Gastrocnemius medialis (tissue), 4 donors: ENCODE measurements around the gene TTC39A. TPM values are rescaled to one million over a fixed set of nuclear protein-coding genes. Genes with fewer than 3 reads are reported as not detected.

Experiments used
- ATAC-seq, 2 donors: fragments of 150-250 bp; one replicate each; pipeline ENCODE4 v1.9.1; 2016
- DNase-seq, 2 donors: peaks; one replicate each; pipeline ENCODE4 v3.0.0-alpha.2; 2019
- H3K27ac ChIP-seq, 4 donors: fragments of 200-600 bp; sonication (generic); 1 replicate in 1 of 4; 2 replicates in 3 of 4; pipeline ENCODE4 v1.5.1; 2016 to 2018; ENCODE audit warnings: mild to moderate bottlenecking in 2 of 4, moderate library complexity in 1 of 4
- H3K27me3 ChIP-seq, 3 donors: fragments of 200-600 bp; sonication (generic) in 2 of 3; 1 replicate in 1 of 3; 2 replicates in 2 of 3; pipeline versions ENCODE4 v1.5.1 to v1.6.0; 2016 to 2019; ENCODE audit warnings: mild to moderate bottlenecking in 1 of 3, moderate library complexity in 1 of 3
- H3K36me3 ChIP-seq, 2 donors: fragments of 200-600 bp; sonication (generic) in 1 of 2; one replicate each; pipeline ENCODE4 v1.5.1; 2017 to 2018
- H3K4me1 ChIP-seq, 2 donors: fragments of 200-600 bp; sonication (generic) in 1 of 2; one replicate each; pipeline ENCODE4 v1.5.1; 2016 to 2017; ENCODE audit warnings: mild to moderate bottlenecking in 2 of 2
- H3K4me3 ChIP-seq, 4 donors: fragments of 200-600 bp; sonication (generic) in 3 of 4; 1 replicate in 1 of 4; 2 replicates in 3 of 4; pipeline ENCODE4 v1.5.1; 2016 to 2019; ENCODE audit warnings: mild to moderate bottlenecking in 2 of 4
- H3K9me3 ChIP-seq, 3 donors: fragments of 200-600 bp; sonication (generic) in 2 of 3; 1 replicate in 1 of 3; 2 replicates in 2 of 3; pipeline ENCODE4 v1.5.1; 2016 to 2019
- CTCF ChIP-seq, 5 experiments: fragments of 450-650 bp in 3 of 5; fragments of 200-600 bp in 2 of 5; sonication (generic) in 2 of 5; IDR thresholded peaks in 4 of 5; conservative IDR thresholded peaks in 1 of 5; 1 replicate in 4 of 5; 2 replicates in 1 of 5; pipeline ENCODE4 v1.5.1; 2016 to 2019; ENCODE audit warnings: antibody characterized with exemption in 5 of 5, mild to moderate bottlenecking in 3 of 5, moderate library complexity in 3 of 5
- POLR2A ChIP-seq, 2 donors: fragments of 450-650 bp; IDR thresholded peaks; one replicate each; pipeline ENCODE4 v1.6.1; 2017; ENCODE audit warnings: antibody characterized with exemption in 2 of 2, mild to moderate bottlenecking in 2 of 2, moderate library complexity in 2 of 2
- in situ Hi-C, 4 donors: fragments of 200-750 bp; cut with MboI; loops; one replicate each; pipeline versions ENCODE4 v1.15.0 to v1.8.0; 2017; ENCODE audit warnings: low sequenced_read_pairs in 4 of 4
- intact Hi-C: fragments of 100-400 bp; cut with DNase I; formaldehyde crosslinking; loops from one replicate; pipeline ENCODE4 v1.15.1; 2023; ENCODE audit warnings: low total_unique reads
- total RNA-seq, 4 donors: library from RNA; depleted of rRNA; stranded (reverse); fragments of >200 nt; gene quantifications; one replicate each; pipeline versions ENCODE4 v1.1.0 to v1.2.3, GENCODE V29; 2016

The TTC39A gene
- total RNA-seq, 4 donors from 2014 or later, result 4.1 to 13.1 (median 8.2) TPM

- H3K9me3 ChIP-seq, result no peaks in the 10 kb centered on the region
- no peak overlapping the region for H3K4me3 ChIP-seq
- no peak for ATAC-seq
- in situ Hi-C loops, result no loop called here
- TF ChIP-seq CTCF (IDR thresholded peaks at IDR 0.05 in 4 of 5, conservative IDR thresholded peaks at IDR 0.05 in 1 of 5), result no peak
- TF ChIP-seq POLR2A (IDR thresholded peaks at IDR 0.05), result no peak
- peaks cover 50 to 53% of the 10 kb centered on the region in 2 donors for H3K4me1 ChIP-seq
- no peak for DNase-seq
- no peaks in the 10 kb centered on the region for H3K36me3 ChIP-seq
- H3K27ac ChIP-seq, result no peak overlapping the region
- intact Hi-C loops, result no loop called here
- H3K27me3 ChIP-seq, result no peaks in the 10 kb centered on the region
Measured at GRCh38 chr1:51249445-51249844, 80.9 kb downstream of the TTC39A start.

- in situ Hi-C loops (no loop called here), intact Hi-C loops (no loop called here)
- ATAC-seq (no peak), DNase-seq (no peak)
- H3K36me3 ChIP-seq, result no peaks in the 10 kb centered on the region
- TF ChIP-seq CTCF (IDR thresholded peaks at IDR 0.05 in 4 of 5, conservative IDR thresholded peaks at IDR 0.05 in 1 of 5) (no peak), POLR2A (IDR thresholded peaks at IDR 0.05) (no peak)
- no peaks in the 10 kb centered on the region for H3K9me3 ChIP-seq
- H3K4me3 ChIP-seq, result no peak overlapping the region
- no peaks in the 10 kb centered on the region for H3K27me3 ChIP-seq
- no peak overlapping the region for H3K27ac ChIP-seq
- H3K4me1 ChIP-seq, result peaks cover 66 to 71% of the 10 kb centered on the region in 2 donors
Measured at GRCh38 chr1:51247499-51247898, 82.9 kb downstream of the TTC39A start.

GRCh38 chr1:51247022-51247421 is 83.3 kb downstream of the TTC39A start:
- TF ChIP-seq CTCF (IDR thresholded peaks at IDR 0.05 in 4 of 5, conservative IDR thresholded peaks at IDR 0.05 in 1 of 5) (no peak), POLR2A (IDR thresholded peaks at IDR 0.05) (no peak)
- H3K27ac ChIP-seq, result no peak overlapping the region
- peaks cover 70 to 76% of the 10 kb centered on the region in 2 donors for H3K4me1 ChIP-seq
- no peak for DNase-seq
- no peaks in the 10 kb centered on the region for H3K27me3 ChIP-seq
- intact Hi-C loops, result no loop called here
- H3K4me3 ChIP-seq, result no peak overlapping the region
- no peaks in the 10 kb centered on the region for H3K36me3 ChIP-seq
- ATAC-seq, result no peak
- in situ Hi-C loops, result no loop called here
- no peaks in the 10 kb centered on the region for H3K9me3 ChIP-seq

GRCh38 chr1:51242546-51242945 is 87.8 kb downstream of the TTC39A start:
- TF ChIP-seq POLR2A (IDR thresholded peaks at IDR 0.05), result no peak
- no peak for TF ChIP-seq CTCF (IDR thresholded peaks at IDR 0.05 in 4 of 5, conservative IDR thresholded peaks at IDR 0.05 in 1 of 5)
- intact Hi-C loops, result no loop called here
- no peaks in the 10 kb centered on the region for H3K36me3 ChIP-seq
- in situ Hi-C loops, result no loop called here
- no peaks in the 10 kb centered on the region for H3K9me3 ChIP-seq
- H3K27me3 ChIP-seq, result no peaks in the 10 kb centered on the region
- H3K4me3 ChIP-seq, result no peak overlapping the region
- DNase-seq (no peak), ATAC-seq (no peak)
- peaks cover 79 to 93% of the 10 kb centered on the region in 2 donors for H3K4me1 ChIP-seq
- peak overlapping the region in 2 of 4 donors; percentile 1 to 72 for H3K27ac ChIP-seq

GRCh38 chr1:51241119-51241518 is 89.2 kb downstream of the TTC39A start:
- H3K4me3 ChIP-seq, result no peak overlapping the region
- H3K4me1 ChIP-seq, result peaks cover 71 to 78% of the 10 kb centered on the region in 2 donors
- in situ Hi-C loops (no loop called here), intact Hi-C loops (no loop called here)
- H3K27ac ChIP-seq, result peak overlapping the region in 3 of 4 donors; percentile 62 to 100 (median 99)
- no peaks in the 10 kb centered on the region for H3K36me3 ChIP-seq
- H3K27me3 ChIP-seq, result no peaks in the 10 kb centered on the region
- ATAC-seq (no peak), DNase-seq (no peak)
- H3K9me3 ChIP-seq, result no peaks in the 10 kb centered on the region
- no peak for TF ChIP-seq POLR2A (IDR thresholded peaks at IDR 0.05)
- TF ChIP-seq CTCF (IDR thresholded peaks at IDR 0.05 in 4 of 5, conservative IDR thresholded peaks at IDR 0.05 in 1 of 5), result no peak
